GM19452 (cell line): ENCODE measurements around the gene FMR1NB.

Experiments used
- ATAC-seq: cut with Tn5 transposase; IDR thresholded peaks from one replicate; pipeline ENCODE4 v1.9.1; 2021; ENCODE audit not compliant: unreplicated experiment

FMR1NB gene, protein sequence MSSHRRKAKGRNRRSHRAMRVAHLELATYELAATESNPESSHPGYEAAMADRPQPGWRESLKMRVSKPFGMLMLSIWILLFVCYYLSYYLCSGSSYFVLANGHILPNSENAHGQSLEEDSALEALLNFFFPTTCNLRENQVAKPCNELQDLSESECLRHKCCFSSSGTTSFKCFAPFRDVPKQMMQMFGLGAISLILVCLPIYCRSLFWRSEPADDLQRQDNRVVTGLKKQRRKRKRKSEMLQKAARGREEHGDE

DNA sequence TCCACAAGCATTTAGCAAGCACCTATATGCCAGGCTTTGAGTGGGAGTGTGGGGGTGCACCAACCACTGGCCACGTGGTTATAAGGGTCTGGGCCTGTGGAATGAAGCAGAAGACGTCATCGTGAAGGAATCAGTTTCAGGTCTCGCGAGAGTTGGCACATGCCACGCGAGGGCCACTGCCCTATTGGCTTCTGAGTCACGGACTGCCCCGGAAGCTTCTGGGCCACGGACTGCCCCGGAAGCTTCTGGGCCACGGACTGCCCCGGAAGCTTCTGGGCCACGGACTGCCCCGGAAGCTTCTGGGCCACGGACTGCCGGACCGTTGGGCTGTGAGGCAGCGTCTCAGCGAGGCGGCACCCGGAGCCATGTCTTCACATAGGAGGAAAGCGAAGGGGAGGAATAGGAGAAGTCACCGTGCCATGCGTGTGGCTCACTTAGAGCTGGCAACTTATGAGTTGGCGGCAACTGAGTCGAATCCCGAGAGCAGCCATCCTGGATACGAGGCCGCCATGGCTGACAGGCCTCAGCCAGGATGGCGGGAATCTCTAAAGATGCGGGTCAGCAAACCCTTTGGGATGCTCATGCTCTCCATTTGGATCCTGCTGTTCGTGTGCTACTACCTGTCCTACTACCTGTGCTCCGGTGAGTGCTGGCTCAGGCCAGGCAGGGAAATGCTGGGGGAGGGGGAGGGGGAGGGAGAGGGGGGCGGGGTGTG lies at the start of gene FMR1NB:
Gene FMR1NB, plus strand, starts transcription at position 300 of the 715 bp plus-strand sequence. Its CDS starts 66 bp downstream, at position 366.
- no peak for ATAC-seq

DNA sequence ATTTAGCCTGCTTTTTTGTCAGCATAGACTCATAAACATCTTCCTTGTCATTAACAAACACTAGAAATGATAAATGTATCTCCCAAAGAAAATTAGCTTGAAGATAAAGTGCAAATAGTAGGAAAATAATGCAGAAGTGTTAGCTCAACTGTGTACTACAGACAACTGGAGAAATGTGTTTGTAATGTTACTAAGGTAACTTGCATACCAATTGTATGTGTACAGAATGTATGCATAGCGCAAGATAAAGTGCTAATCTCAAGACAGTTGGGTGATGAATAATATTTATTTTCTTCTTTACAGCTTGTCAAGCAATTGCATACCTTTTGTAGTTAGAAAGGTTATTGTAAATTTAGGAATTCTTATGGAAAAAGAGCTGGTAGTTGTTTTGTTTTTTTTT lies 47.3 kb upstream of the FMR1NB start:
- ATAC-seq: no peak

DNA sequence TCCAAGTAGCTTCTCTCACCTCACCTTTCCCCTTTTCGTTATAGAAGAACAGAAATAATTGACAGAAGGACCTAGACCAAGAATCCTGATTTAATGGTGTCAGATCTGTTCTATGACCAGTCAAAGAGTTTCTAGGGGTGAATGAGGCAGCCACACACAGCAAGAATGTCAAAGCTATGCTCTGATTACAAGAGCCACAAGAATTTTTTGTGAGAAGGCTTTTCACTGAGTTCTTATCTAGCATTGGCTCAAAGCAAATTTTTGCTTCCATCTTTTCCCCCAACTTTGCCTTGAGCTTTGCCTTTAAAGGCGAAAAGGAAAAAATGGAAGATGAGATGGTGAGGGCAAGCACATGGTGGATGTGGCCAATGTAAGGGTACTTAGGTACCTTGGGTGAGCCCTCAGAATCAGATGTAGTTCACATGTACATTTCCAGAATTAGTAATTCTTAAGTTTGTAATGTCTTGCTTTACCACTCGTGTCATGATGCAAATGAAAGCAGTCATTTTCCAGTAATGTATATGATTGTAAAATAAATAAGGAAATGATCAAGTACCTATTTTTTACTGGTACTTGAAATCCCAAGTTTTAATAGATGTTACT lies 45.9 kb upstream of the FMR1NB start:
- no peak for ATAC-seq

DNA sequence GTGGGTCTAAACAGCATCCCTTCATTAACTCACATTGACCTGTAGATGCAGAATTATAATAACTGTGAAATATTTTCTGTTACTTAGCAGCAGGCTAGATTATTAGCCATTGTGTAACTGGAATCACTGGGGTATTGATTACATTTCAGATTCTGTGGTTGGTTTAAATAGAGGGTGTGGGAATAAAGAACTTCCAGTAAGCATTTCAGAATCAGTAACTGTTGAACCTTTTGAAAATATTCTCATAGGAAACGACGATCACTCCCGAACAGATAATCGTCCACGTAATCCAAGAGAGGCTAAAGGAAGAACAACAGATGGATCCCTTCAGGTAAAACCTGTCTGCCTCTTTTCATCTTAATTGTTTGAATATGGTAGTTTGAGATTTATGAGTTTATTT lies 35.9 kb upstream of the FMR1NB start:
- no peak for ATAC-seq

- ATAC-seq: no peak
These were observed 32.6 kb upstream of the FMR1NB start for GRCh38 chrX:147948531-147948930.

DNA sequence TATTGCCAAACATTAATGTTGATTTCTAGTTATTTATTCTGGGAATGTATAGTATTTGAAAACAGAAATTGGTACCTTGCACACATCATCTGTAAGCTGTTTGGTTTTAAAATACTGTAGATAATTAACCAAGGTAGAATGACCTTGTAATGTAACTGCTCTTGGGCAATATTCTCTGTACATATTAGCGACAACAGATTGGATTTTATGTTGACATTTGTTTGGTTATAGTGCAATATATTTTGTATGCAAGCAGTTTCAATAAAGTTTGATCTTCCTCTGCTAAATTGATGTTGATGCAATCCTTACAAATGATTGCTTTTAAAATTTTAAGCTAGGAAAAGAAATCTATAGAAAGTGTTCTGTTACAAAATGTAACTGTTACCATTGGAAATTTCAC lies 30.8 kb upstream of the FMR1NB start:
- ATAC-seq: no peak

DNA sequence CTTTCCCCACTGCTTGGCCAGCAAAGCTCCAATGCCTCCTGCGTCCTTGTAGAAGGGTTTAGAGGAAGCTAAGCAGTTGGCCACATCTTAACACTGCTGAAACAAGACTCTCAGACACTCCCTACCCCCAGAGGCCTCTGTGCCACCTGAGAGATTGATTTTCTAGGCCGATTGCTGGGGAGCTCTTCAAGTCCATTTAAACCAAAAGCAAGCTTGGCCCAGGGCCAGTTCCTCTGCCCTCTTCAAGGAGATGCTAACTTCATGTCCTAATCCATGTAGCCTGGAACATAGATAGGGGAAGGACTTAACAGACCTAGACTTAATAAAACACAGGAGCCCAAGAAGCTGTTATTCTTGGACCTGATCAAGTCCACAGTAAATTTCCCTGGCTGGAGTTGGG lies 27.2 kb upstream of the FMR1NB start:
- no peak for ATAC-seq

GRCh38 chrX:147957291-147957690 lies 23.8 kb upstream of the FMR1NB start:
- no peak for ATAC-seq

DNA sequence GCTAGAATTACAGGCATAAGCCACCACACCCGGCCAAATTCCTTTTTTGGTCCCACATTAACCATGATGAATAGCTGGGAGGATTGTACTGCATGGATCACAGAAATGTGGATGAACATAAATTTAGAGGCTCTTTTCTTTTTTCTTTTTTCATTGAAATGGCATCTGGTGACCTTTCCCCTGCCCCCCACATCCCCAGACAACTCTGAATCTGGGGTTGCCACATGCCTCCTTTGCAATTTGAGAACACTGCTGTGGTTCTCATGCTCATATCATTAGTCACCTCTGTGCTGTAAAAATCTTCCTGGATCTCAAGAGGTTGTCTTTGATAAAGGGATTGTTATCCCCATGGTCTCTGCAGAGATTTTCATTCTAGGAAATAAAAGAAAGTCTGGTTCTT lies 22.8 kb upstream of the FMR1NB start:
- ATAC-seq: no peak

GRCh38 chrX:147960722-147961121 lies 20.4 kb upstream of the FMR1NB start:
- ATAC-seq: no peak

GRCh38 chrX:147962476-147962875 lies 18.7 kb upstream of the FMR1NB start:
- no peak for ATAC-seq

- ATAC-seq: no peak
These were observed 2.2 kb upstream of the FMR1NB start for GRCh38 chrX:147978931-147979330.

DNA sequence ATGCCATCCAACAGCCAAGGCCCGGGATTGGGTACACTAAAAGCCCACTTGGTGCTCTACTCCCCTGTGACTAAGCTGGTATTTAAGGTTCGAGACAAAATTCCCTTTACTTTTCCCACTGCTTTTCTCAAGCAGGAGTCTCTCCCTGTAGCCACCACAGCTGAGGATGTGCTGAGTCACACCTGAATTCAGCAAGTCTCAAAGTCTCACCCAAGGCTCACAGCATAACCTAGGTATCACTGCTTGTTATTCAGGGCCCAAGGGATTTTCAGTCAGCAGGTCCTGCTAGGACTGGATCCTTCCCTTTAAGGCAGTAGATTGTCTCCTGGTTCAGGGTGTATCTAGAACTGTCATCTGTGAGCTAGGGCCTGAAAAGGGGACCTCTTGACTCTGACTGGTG lies 39.2 kb downstream of the FMR1NB start:
- no peak for ATAC-seq

DNA sequence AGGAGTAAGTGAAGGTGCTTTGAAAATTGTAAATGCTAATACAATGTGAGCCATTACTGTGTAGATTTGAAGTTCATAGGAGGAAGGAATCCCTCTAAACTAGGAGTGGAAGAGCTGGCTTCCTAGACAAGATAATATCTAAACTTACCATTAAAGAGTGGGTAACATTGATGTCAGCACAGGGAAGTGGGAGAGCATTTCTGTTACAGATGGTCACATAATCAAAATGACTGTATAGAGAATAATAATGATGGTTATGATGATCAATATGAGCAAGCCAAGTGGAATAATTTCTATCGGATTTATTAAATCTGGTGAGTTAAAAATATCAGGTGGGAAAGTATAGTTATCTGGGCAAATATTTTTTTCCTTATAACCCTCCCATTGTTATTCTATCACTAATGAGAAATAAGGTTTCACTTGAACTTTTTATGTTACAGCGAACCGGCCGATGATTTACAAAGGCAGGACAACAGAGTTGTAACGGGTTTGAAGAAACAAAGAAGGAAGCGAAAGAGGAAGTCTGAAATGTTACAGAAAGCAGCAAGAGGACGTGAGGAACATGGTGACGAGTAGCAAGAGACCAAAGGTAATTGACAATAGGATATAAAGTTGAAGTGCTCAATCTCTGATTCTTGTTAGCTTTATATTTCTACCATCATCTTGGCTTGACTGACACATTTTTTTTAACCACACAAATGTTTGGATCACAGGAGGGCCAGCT lies 43.5 kb downstream of the FMR1NB start:
- ATAC-seq: peak; percentile 90

GRCh38 chrX:148035380-148035779 lies 54.2 kb downstream of the FMR1NB start:
- ATAC-seq: no peak

GRCh38 chrX:148037020-148037419 lies 55.9 kb downstream of the FMR1NB start:
- ATAC-seq: no peak

DNA sequence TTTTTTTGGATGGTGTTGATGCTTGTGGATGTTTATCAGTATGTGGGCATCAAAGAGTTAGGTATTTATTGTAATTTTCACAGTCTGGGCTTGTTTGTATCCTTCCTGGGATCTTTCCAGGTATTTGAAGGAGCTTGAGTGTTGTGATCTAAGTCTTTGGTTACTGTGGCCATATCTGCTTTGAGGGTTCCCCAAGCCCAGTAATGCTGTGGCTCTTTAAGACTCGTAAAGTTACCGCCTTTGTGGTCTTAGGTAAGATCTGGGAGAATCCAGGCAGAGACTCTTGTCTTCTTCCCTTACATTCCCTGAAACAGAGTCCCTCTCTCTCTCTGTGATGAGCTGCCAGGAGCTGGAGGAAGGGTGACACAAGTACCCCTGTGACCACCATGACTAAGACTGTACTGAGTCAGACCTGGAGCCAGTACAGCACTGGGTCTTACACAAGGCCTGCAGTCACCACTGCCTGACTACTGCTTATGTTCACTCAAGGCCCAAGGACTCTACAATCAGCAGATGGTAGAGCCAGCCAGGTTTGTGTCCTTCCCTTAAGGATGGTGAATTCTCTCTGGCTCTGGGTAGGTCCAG lies 62.2 kb downstream of the FMR1NB start:
- no peak for ATAC-seq

DNA sequence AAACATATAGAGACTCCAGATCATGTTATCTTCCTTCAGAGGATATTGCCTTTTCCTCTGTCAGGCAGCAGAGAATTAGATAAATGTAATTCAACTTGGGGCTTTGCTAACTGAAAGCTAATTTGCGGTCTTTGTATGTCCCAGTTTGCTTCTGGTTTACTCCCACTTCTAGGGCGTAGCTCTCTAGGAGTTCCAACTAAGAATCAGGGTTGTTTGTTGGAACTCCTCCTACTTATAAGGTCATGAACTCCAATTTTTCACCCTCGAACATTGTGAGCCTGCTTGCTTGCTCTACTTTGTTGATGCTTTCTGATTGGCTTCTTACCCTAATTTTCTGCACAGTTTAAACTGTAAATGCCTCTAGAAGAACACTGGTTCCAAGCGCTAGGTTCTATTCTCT lies 66.1 kb downstream of the FMR1NB start:
- ATAC-seq: no peak

DNA sequence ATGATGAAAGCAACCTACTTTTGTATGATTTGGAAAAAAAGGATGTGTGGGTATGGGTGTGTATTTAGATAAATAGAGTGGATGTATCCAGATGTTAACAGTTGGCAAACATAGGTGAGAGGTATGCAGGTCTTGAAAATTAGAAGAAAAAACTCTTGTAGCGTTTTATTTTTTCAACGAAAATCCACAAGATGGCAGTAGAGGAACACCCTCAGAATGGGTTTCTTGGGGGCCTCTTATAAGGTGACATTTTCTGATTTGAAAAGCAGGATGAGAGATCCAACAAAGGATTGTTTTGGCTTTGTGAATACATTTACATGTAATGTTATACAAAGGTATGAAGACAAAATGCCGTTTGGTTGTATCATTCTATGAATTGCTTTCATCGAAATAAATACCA lies 68.3 kb downstream of the FMR1NB start:
- ATAC-seq: no peak

GRCh38 chrX:148051973-148052372 lies 70.8 kb downstream of the FMR1NB start:
- ATAC-seq: no peak

- ATAC-seq: no peak
These were observed 86.1 kb downstream of the FMR1NB start for GRCh38 chrX:148067285-148067684.
